ENCODE measurements around the gene NIPA2. TPM values are rescaled to one million over a fixed set of nuclear protein-coding genes. Genes with fewer than 3 reads are reported as not detected.

NIPA2 gene
- total and polyA plus RNA-seq, 2 of the 8 experiments (the other 6 are each of a cell fraction or from before 2014, with no cell fraction given): 38.5 to 81.7 TPM

DNA sequence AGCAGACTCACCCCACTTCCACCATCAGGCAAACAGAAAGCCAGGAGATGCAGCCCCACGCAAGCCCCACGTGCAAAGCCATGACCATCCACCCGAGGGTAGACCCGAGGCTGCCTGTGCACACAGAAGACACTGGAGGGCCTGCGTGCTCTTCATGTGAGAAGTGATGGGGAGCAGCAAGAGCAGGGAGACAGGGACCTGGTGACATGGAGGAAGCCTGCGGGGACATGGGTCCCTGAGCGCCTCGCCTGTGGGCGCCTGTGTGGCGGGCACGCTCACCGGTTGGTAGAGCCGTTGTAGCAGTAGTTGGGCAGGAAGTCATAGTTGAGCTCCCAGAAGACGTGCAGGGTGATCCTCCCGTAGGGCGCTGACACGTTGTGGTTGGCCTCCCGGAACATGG lies 65.0 kb downstream of the NIPA2 start:
- Histone ChIP-seq H2AFZ (ENCODE audit: low read length) (no peak overlapping the region), H3K4me1 (replicated peaks in 1 of 4; ENCODE audit: control insufficient read depth in 3 of 4, insufficient read depth in 4 of 4, low read length in 3 of 4) (no peaks in the 10 kb centered on the region), H3K79me2 (ENCODE audit: control insufficient read depth in 1 of 2, insufficient read depth in 2 of 2, low read length in 2 of 2) (no peaks in the 10 kb centered on the region), H4K20me1 (replicated peaks in 1 of 2; ENCODE audit: control insufficient read depth in 1 of 2, insufficient read depth in 2 of 2, low read length in 2 of 2) (peaks cover 2 to 5% of the 10 kb centered on the region in 2 experiments), H3K4ac (replicated peaks; ENCODE audit: insufficient read length, low read depth, low read length) (no peak overlapping the region), H2BK12ac (ENCODE audit: low read depth, low read length) (0 out of 2 replicates have a peak overlapping the region, but pooled peaks have one; percentile 27), H3K27ac (ENCODE audit: low read depth, low read length) (no peak overlapping the region), H3K23me2 (ENCODE audit: low read depth, low read length) (0 out of 2 replicates have a peak, but pooled peaks cover 2% of the 10 kb centered on the region), H3K27me3 (replicated peaks in 1 of 4; ENCODE audit: control insufficient read depth in 3 of 4, extremely low read depth in 1 of 4, insufficient read depth in 3 of 4, low read length in 3 of 4) (no peaks in the 10 kb centered on the region), H3K9ac (replicated peaks in 1 of 4; ENCODE audit: extremely low read depth in 1 of 4, low read depth in 3 of 4, low read length in 3 of 4) (no peak overlapping the region), H2BK5ac (ENCODE audit: low read depth, low read length) (peak overlapping the region; percentile 49; the same call in 1 of the 2 replicates), H2BK20ac (ENCODE audit: low read length) (no peak overlapping the region), H3K4me3 (ENCODE audit: extremely low read depth in 1 of 4, insufficient read depth in 2 of 4, low read depth in 3 of 4, low read length in 4 of 4) (no peak overlapping the region), H4K91ac (replicated peaks; ENCODE audit: insufficient read length, low read length) (no peak overlapping the region), H2BK120ac (replicated peaks; ENCODE audit: low read depth, low read length) (no peak overlapping the region), H2AK5ac (ENCODE audit: low read depth, low read length) (no peak overlapping the region), H2BK15ac (ENCODE audit: low read length) (no peak overlapping the region), H3K14ac (ENCODE audit: insufficient read length) (no peak overlapping the region), H3K9me3 (ENCODE audit: insufficient read depth in 2 of 2, low read depth in 1 of 2, low read length in 1 of 2) (no peaks in the 10 kb centered on the region), H3K79me1 (ENCODE audit: low read depth, low read length) (no peaks in the 10 kb centered on the region), H3K23ac (ENCODE audit: insufficient read length) (no peak overlapping the region), H4K8ac (ENCODE audit: extremely low read depth, insufficient read depth, low read length) (peak overlapping the region; percentile 45; the same call in 1 of the 2 replicates), H3K56ac (replicated peaks; ENCODE audit: insufficient read length, low read depth, low read length) (no peak overlapping the region), H4K5ac (ENCODE audit: insufficient read length, low read depth, low read length) (no peak overlapping the region), H3K36me3 (ENCODE audit: control insufficient read depth in 2 of 4, insufficient read depth in 4 of 4, low read length in 3 of 4) (no peaks in the 10 kb centered on the region; a peak in 2 of 8 replicates), H3K4me2 (ENCODE audit: insufficient read depth in 1 of 2, low read depth in 2 of 2, low read length in 2 of 2) (no peak overlapping the region), H3K18ac (ENCODE audit: extremely low read depth, low read length) (no peak overlapping the region)
- WGBS, 2 experiments (ENCODE audit: extremely low coverage in 1 of 2, insufficient coverage in 1 of 2, insufficient read length in 1 of 2, insufficient replicate concordance in 2 of 2, low coverage in 1 of 2, low lambda C conversion rate in 2 of 2, missing lambda C conversion rate in 1 of 2): 95% methylated on average over 18 of the region's 18 CpGs; no CpG with 5 or more reads in 1 of the 2 experiments
- CTCF ChIA-PET (ENCODE audit: partially characterized antibody): interaction anchor here (1.6 to 1.8 kb wide), 2 partner anchors 9 to 18 kb away, joined by 3 to 7 read pairs; no protein-coding TSS in a partner anchor
- POLR2A ChIA-PET (ENCODE audit: partially characterized antibody): interaction anchor here (0.6 kb wide), 1 partner anchor 48 kb away, joined by 6 read pairs; no protein-coding TSS in a partner anchor
- TF ChIP-seq NANOG (IDR thresholded peaks at IDR 0.05; ENCODE audit: insufficient read depth, low read depth, low read length, poor library complexity, severe bottlenecking) (no peak), RAD21 (IDR thresholded peaks at IDR 0.05 in 1 of 2, conservative IDR thresholded peaks at IDR 0.05 in 1 of 2; ENCODE audit: low read depth in 2 of 2, low read length in 2 of 2) (peak in 1 of 2 experiments; percentile 10; a peak in 1 of 4 replicates), BACH1 (IDR thresholded peaks at IDR 0.05; ENCODE audit: low read length) (no peak), ZNF274 (IDR thresholded peaks at IDR 0.05; ENCODE audit: borderline replicate concordance, extremely low read depth, low read length) (no peak)
- FAIRE-seq (no peak), DNase-seq (ENCODE audit: low read depth in 1 of 2, low spot score in 2 of 2) (no peak)

Measured in H1 (cell line).